Endothelial cell of umbilical vein (primary cell): ENCODE measurements around the gene NCKAP5. TPM values are rescaled to one million over a fixed set of nuclear protein-coding genes. Genes with fewer than 3 reads are reported as not detected.

ENCODE experiments used
- BruUV-seq: library from RNA; stranded (reverse); fragments of 400-500 nt; replicated peaks from 2 replicates; lab custom pipeline; 2021; lab: Mats Ljungman, UMichigan
- CTCF ChIA-PET: fragments of 300-600, 350-600 bp; sonication (Branson Sonifier 250); formaldehyde crosslinking; loops from one replicate; lab custom pipeline; 2021; ENCODE audit warnings: antibody characterized with exemption, inconsistent platforms; lab: Charles Lee
- POLR2A ChIA-PET: fragments of 300-600, 350-600 bp; sonication (Branson Sonifier 250); formaldehyde crosslinking; loops from one replicate; lab custom pipeline; 2021; ENCODE audit warnings: antibody characterized with exemption, inconsistent platforms; lab: Charles Lee
- DNase-seq: peaks from one replicate; pipeline ENCODE4 v3.0.0-alpha.2; 2011; ENCODE audit warnings: low read depth, low spot score
- FAIRE-seq: peaks from 2 replicates; lab custom pipeline; 2011; peaks lifted over from hg19 to GRCh38; lab: Jason Lieb, UNC
- H2AFZ ChIP-seq: 2 replicates; pipeline ENCODE4 v1.6.0; 2012; ENCODE audit warnings: low read depth, low read length, control low read depth, inconsistent platforms
- H3K27ac ChIP-seq: 2 replicates; pipeline ENCODE4 v1.5.1; 2011; ENCODE audit warnings: low read depth, mild to moderate bottlenecking, control low read depth, low read length, moderate library complexity; ENCODE audit not compliant: insufficient read depth
- H3K27me3 ChIP-seq, 2 experiments: 2 replicates each; pipeline versions ENCODE4 v1.6.0 to v1.6.1; 2011; ENCODE audit warnings: low read length in 2 of 2, mixed read lengths in 1 of 2; ENCODE audit not compliant: control insufficient read depth in 2 of 2, insufficient read depth in 2 of 2
- H3K36me3 ChIP-seq, 2 experiments: 2 replicates in 1 of 2; 3 replicates in 1 of 2; pipeline ENCODE4 v1.5.1; 2011; ENCODE audit warnings: low read length in 2 of 2, mild to moderate bottlenecking in 1 of 2, moderate library complexity in 1 of 2; ENCODE audit not compliant: control insufficient read depth in 2 of 2, insufficient read depth in 2 of 2; ENCODE audit errors: extremely low read depth in 1 of 2
- H3K4me1 ChIP-seq: 3 replicates; pipeline ENCODE4 v1.5.1; 2011; ENCODE audit warnings: mild to moderate bottlenecking, low read length; ENCODE audit not compliant: control insufficient read depth, insufficient read depth; ENCODE audit errors: extremely low read depth
- H3K4me2 ChIP-seq: 2 replicates; pipeline ENCODE4 v1.6.1; 2011; ENCODE audit warnings: low read length, control low read depth, mixed read lengths; ENCODE audit not compliant: insufficient read depth
- H3K4me3 ChIP-seq, 3 experiments: fragments of 200-600 bp in 1 of 3; sonication (generic), shearing (Covaris generic) in 1 of 3; replicated peaks in 1 of 3; 2 replicates each; pipeline ENCODE4 v1.5.1; 2011 to 2016; ENCODE audit warnings: control low read depth in 3 of 3, low read length in 3 of 3, mild to moderate bottlenecking in 2 of 3, inconsistent platforms in 1 of 3, low read depth in 1 of 3, moderate library complexity in 1 of 3; ENCODE audit not compliant: insufficient read depth in 1 of 3
- H3K79me2 ChIP-seq: 2 replicates; pipeline ENCODE4 v1.6.0; 2012; ENCODE audit warnings: low read length, inconsistent platforms; ENCODE audit not compliant: control insufficient read depth, insufficient read depth
- H3K9ac ChIP-seq: replicated peaks from 2 replicates; pipeline ENCODE3; 2011; ENCODE audit warnings: low read length, control low read depth; ENCODE audit not compliant: insufficient read depth; ENCODE audit errors: extremely low read depth
- H3K9me1 ChIP-seq: replicated peaks from 3 replicates; pipeline ENCODE4 v1.6.0; 2011; ENCODE audit warnings: mild to moderate bottlenecking, low read length; ENCODE audit not compliant: control insufficient read depth, insufficient read depth; ENCODE audit errors: extremely low read depth
- H3K9me3 ChIP-seq: replicated peaks from 2 replicates; pipeline ENCODE4 v1.5.1; 2012; ENCODE audit warnings: low read length, inconsistent platforms; ENCODE audit not compliant: control insufficient read depth, insufficient read depth
- H4K20me1 ChIP-seq: replicated peaks from 2 replicates; pipeline ENCODE3; 2011; ENCODE audit warnings: mild to moderate bottlenecking, low read length; ENCODE audit not compliant: control insufficient read depth, insufficient read depth; ENCODE audit errors: extremely low read depth
- FOS ChIP-seq: IDR thresholded peaks from 2 replicates; pipeline ENCODE4 v1.6.1; 2011; ENCODE audit warnings: mild to moderate bottlenecking, low read length, moderate library complexity, borderline replicate concordance; ENCODE audit not compliant: insufficient read depth
- GATA2 ChIP-seq: IDR thresholded peaks from 2 replicates; pipeline ENCODE4 v1.7.0; 2011; ENCODE audit warnings: low read depth, mild to moderate bottlenecking, moderate library complexity, mixed read lengths, low read length; ENCODE audit not compliant: insufficient read length, insufficient read depth
- JUN ChIP-seq: IDR thresholded peaks from 2 replicates; pipeline ENCODE4 v1.6.1; 2011; ENCODE audit warnings: borderline replicate concordance, low read depth; ENCODE audit not compliant: insufficient read length, insufficient read depth
- POLR2A ChIP-seq: IDR thresholded peaks from 2 replicates; pipeline ENCODE4 v1.6.1; 2012; ENCODE audit warnings: low read depth, mild to moderate bottlenecking, control low read depth, low read length
- dilution Hi-C: fragments of 300-500 bp; cut with MboI; formaldehyde crosslinking; loops from one replicate; pipeline ENCODE4 v1.15.0; 2019; ENCODE audit warnings: low sequenced_read_pairs; ENCODE audit not compliant: extremely low pct_ligation_motif_present
- intact Hi-C: fragments of 100-400 bp; cut with micrococcal nuclease; formaldehyde crosslinking; loops from one replicate; pipeline ENCODE4 v1.10.0; 2022
- polyA plus RNA-seq, 4 experiments: library from polyadenylated mRNA; depleted of rRNA in 3 of 4; stranded (reverse) in 3 of 4; unstranded in 1 of 4; fragments of >200 nt; gene quantifications; 2 replicates each; pipeline versions ENCODE4 v1.2.1 to v1.2.3, GENCODE V29; 2011 to 2012; ENCODE audit warnings: missing spikeins in 1 of 4
- total RNA-seq: library from RNA; stranded (reverse); gene quantifications from 2 replicates; pipeline ENCODE4 v1.2.3, GENCODE V29; 2021

NCKAP5 gene
- total and polyA plus RNA-seq, 2 donors (not counting 3 experiments of a cell fraction or from before 2014, with no cell fraction given): 0.47 to 3.3 TPM

DNA sequence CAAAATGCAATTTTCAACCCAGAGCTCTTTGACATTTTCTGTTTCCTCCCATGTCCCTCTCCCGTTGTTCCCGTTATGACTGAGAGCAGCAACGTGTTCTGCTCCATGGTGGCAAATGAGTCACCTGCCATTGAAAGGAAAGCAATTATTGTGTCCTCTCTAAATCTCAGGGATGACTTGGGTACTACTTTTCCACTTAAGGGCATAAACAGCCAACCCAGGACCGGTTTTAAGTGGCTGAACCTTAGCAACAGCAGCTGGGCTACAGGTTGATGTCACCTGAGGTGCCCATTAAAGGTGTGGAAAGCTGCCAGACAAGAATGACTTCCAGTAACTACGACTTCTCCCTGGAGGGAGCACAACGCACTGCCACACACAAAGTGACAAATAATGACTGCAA lies 236.8 kb downstream of the NCKAP5 start:
- Histone ChIP-seq H4K20me1 (no peaks in the 10 kb centered on the region), H3K27ac (no peak overlapping the region), H3K4me2 (no peak overlapping the region), H3K27me3 (no peaks in the 10 kb centered on the region), H3K9me3 (no peaks in the 10 kb centered on the region), H3K36me3 (no peaks in the 10 kb centered on the region), H3K9me1 (no peaks in the 10 kb centered on the region), H3K9ac (no peak overlapping the region), H3K4me3 (no peak overlapping the region), H3K79me2 (no peaks in the 10 kb centered on the region), H2AFZ (no peak overlapping the region), H3K4me1 (no peaks in the 10 kb centered on the region)
- ChIA-PET POLR2A (no interaction called here), CTCF (interaction anchor here (1.3 kb wide), 1 partner anchor 784 kb away, joined by 3 read pairs; no protein-coding TSS in a partner anchor)
- no peak for DNase-seq
- dilution Hi-C loops: no loop called here
- FAIRE-seq: no peak
- intact Hi-C loops: no loop called here
- BruUV-seq: no TSS peak
- TF ChIP-seq POLR2A: no peak
- TF ChIP-seq GATA2: no peak

DNA sequence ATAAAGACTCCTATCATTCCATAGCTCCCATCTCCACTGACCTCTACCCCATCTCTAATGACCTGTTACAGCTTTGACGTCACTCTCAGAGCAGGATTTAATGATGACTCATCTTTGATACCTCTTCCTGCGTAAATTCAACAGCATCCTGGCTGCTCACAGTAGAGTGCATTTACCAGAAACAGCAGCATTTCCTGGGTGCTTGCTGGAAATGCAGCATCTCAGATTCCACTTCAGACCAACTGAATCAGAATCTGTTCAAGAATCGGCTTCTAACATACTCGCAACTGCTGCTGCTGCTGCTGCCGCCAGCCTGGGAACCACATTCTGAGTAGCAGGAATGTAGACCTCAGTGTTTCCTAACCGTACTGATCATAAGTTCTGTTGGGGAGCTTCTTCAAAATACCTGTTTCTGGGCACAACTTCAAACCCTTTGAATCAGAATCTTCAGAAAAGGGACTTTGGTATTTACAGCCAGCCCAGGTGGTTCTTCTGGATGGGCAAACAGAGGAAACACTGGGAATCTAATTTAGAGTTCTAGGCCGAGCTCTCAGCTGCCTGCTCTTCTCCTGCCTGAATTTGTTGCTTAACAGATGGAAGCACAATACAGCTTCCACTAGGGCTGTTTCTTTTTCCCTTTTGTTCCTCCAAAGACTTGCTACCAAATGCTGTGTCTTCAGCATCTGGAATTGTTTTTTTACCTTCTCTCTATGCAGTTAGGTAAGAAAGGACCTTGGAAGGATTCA lies 241.4 kb downstream of the NCKAP5 start:
- Histone ChIP-seq H4K20me1 (no peaks in the 10 kb centered on the region), H3K9ac (no peak overlapping the region), H3K36me3 (no peaks in the 10 kb centered on the region), H3K9me3 (no peaks in the 10 kb centered on the region), H3K4me1 (no peaks in the 10 kb centered on the region), H3K4me3 (no peak overlapping the region), H3K9me1 (no peaks in the 10 kb centered on the region), H2AFZ (no peak overlapping the region), H3K4me2 (no peak overlapping the region), H3K27me3 (no peaks in the 10 kb centered on the region), H3K79me2 (no peaks in the 10 kb centered on the region), H3K27ac (no peak overlapping the region)
- DNase-seq (no peak), FAIRE-seq (no peak)
- dilution Hi-C loops (no loop called here), intact Hi-C loops (no loop called here)
- CTCF ChIA-PET: interaction anchor here (0.7 to 1.4 kb wide), 3 partner anchors 14 to 517 kb away, joined by 3 read pairs; no protein-coding TSS in a partner anchor
- TF ChIP-seq JUN (peak; percentile 44), FOS (no peak)
- BruUV-seq: no TSS peak
- POLR2A ChIA-PET: interaction anchor here (0.6 kb wide), 1 partner anchor 193 kb away, joined by 3 read pairs; no protein-coding TSS in a partner anchor
